ENCODE results near the gene TMEM17. TPM values are rescaled to one million over a fixed set of nuclear protein-coding genes. Genes with fewer than 3 reads are reported as not detected.

The TMEM17 gene
- total RNA-seq, 1 donor from 2014 or later: 0.50 TPM

GRCh38 chr2:62458206-62458641 lies 47.8 kb downstream of the TMEM17 start:
- DNase-seq (ENCODE audit: low spot score) (no peak), ATAC-seq (no peak)

- DNase-seq (ENCODE audit: low spot score): no peak
- peak; percentile 4 for ATAC-seq
These were observed 48.4 kb downstream of the TMEM17 start for GRCh38 chr2:62457556-62457955.

- peak; percentile 87 for ATAC-seq
- DNase-seq (ENCODE audit: low spot score): peak; percentile 83
These were observed 49.1 kb downstream of the TMEM17 start for GRCh38 chr2:62456721-62457539.

GRCh38 chr2:62455957-62456692 lies 49.9 kb downstream of the TMEM17 start:
- ATAC-seq: no peak
- DNase-seq (ENCODE audit: low spot score): no peak

- DNase-seq (ENCODE audit: low spot score) (no peak), ATAC-seq (no peak)
These were observed 52.0 kb downstream of the TMEM17 start for GRCh38 chr2:62453955-62454354.

GRCh38 chr2:62452701-62453454 lies 53.1 kb downstream of the TMEM17 start:
- DNase-seq (ENCODE audit: low spot score) (no peak), ATAC-seq (no peak)

DNA sequence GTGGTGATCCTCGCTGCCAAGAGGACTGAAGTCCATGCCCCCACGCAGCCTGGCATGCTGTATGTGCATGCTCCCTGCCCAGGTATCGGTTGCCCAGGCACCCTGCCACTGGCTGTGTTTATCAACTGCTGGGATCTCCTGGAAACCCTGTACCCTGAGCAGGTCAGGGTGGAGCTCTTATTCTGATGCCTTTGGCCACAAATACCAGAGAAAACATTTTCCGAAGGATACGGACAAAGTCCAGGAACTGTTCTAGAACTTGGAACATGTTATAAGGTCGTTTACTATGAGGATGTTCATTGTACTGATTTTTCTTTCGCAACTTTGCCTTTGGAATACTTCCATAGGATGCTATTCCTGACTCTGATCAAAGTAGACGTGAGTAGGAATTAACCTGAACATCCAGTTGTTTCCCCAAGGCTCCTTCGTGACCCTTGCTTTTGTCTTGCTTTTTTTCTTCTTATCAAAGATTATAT lies 55.2 kb downstream of the TMEM17 start:
- DNase-seq (ENCODE audit: low spot score) (peak; percentile 98), ATAC-seq (peak; percentile 90)

Other genes starting within 250 kb of the TMEM17 start
- 50.0 TPM for gene EHBP1, start 199.5 kb upstream of the TMEM17 start, total RNA-seq

All from left lobe of liver (tissue), 2 donors.